Stimulated activated CD4-positive, alpha-beta T cell treated with anti-CD3 and anti-CD28 coated beads, Interleukin-15, amount 100 ng/mL, for 48 hours (primary cell): ENCODE measurements around the gene INTS1.

ENCODE experiments used
- DNase-seq, 2 donors: peaks; one replicate each; pipeline ENCODE4 v3.0.0-alpha.2; 2020; ENCODE audit warnings: low read depth in 2 of 2

The INTS1 gene

GRCh38 chr7:1542841-1543747 lies 38.9 kb upstream of the INTS1 start:
- DNase-seq, result no peak

GRCh38 chr7:1542329-1542728 lies 38.1 kb upstream of the INTS1 start:
- DNase-seq, result no peak

GRCh38 chr7:1541431-1542162 lies 37.4 kb upstream of the INTS1 start:
- no peak for DNase-seq

GRCh38 chr7:1540776-1541271 lies 36.6 kb upstream of the INTS1 start:
- no peak for DNase-seq

GRCh38 chr7:1539882-1540775 lies 35.9 kb upstream of the INTS1 start:
- no peak for DNase-seq

- no peak for DNase-seq
Observed at GRCh38 chr7:1539181-1539881, 35.1 kb upstream of the INTS1 start.

GRCh38 chr7:1538544-1539180 lies 34.5 kb upstream of the INTS1 start:
- DNase-seq, result no peak

GRCh38 chr7:1537535-1538412 lies 33.6 kb upstream of the INTS1 start:
- DNase-seq, result no peak

- no peak for DNase-seq
Observed at GRCh38 chr7:1536743-1537534, 32.8 kb upstream of the INTS1 start.

GRCh38 chr7:1536455-1536742 lies 32.2 kb upstream of the INTS1 start:
- DNase-seq, result no peak

GRCh38 chr7:1535701-1536454 lies 31.7 kb upstream of the INTS1 start:
- no peak for DNase-seq

GRCh38 chr7:1535100-1535458 lies 30.9 kb upstream of the INTS1 start:
- no peak for DNase-seq

- no peak for DNase-seq
Observed at GRCh38 chr7:1534330-1535099, 30.3 kb upstream of the INTS1 start.

GRCh38 chr7:1533547-1534329 lies 29.5 kb upstream of the INTS1 start:
- no peak for DNase-seq

GRCh38 chr7:1533255-1533546 lies 29.0 kb upstream of the INTS1 start:
- DNase-seq, result no peak

- peak in 1 of 2 donors; percentile 25 for DNase-seq
Observed at GRCh38 chr7:1532456-1533254, 28.5 kb upstream of the INTS1 start.
